GM12874 (cell line): ENCODE measurements around the gene CKAP2L.

Experiments
- TF ChIP-seq, protein P1 (sequence below): IDR thresholded peaks from 2 replicates; pipeline ENCODE4 v1.5.1; 2011; ENCODE audit warnings: low read depth, mild to moderate bottlenecking, control low read depth, low read length, moderate library complexity; ENCODE audit not compliant: insufficient read depth

Gene CKAP2L

DNA sequence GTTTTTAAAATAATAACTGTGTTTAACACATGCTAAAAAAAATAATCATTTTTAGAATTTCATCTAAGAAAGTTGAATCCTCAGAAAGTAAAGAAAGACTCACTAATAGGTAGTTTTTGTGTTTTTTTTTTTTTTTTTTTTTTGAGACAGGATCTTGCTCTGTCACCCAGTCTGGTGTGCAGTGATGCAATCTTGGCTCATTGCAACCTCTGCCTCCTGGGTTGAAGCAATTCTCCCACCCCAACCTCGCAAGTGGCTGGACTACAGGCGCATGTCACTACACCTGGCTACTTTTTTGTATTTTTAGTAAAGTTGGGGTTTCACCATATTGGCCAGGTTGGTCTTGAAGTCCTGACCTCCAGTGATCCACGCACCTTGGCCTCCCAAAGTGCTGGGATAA, 7.1 kb downstream of the CKAP2L start:
- TF ChIP-seq, protein P1, sequence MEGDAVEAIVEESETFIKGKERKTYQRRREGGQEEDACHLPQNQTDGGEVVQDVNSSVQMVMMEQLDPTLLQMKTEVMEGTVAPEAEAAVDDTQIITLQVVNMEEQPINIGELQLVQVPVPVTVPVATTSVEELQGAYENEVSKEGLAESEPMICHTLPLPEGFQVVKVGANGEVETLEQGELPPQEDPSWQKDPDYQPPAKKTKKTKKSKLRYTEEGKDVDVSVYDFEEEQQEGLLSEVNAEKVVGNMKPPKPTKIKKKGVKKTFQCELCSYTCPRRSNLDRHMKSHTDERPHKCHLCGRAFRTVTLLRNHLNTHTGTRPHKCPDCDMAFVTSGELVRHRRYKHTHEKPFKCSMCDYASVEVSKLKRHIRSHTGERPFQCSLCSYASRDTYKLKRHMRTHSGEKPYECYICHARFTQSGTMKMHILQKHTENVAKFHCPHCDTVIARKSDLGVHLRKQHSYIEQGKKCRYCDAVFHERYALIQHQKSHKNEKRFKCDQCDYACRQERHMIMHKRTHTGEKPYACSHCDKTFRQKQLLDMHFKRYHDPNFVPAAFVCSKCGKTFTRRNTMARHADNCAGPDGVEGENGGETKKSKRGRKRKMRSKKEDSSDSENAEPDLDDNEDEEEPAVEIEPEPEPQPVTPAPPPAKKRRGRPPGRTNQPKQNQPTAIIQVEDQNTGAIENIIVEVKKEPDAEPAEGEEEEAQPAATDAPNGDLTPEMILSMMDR = no peak

DNA sequence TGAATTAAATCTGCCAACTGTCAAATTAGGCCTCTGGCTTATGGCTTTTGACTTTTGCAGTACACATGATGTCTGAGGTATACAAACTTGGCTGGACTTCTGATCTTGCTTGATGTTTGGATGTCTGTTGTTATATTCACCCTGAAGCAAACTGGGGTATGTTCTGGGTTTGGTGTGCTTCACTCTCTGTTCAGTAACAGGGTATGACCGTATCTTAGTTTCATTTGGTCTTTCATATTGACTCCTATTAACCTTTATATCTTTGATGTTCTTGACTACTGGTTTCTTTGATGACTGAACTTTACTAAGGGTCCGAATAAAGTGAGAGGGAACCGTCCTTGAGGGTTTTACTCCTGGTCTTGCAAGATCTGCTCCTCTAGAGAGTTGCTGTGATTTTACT, 8.2 kb downstream of the CKAP2L start:
- TF ChIP-seq, protein P1 = no peak

DNA sequence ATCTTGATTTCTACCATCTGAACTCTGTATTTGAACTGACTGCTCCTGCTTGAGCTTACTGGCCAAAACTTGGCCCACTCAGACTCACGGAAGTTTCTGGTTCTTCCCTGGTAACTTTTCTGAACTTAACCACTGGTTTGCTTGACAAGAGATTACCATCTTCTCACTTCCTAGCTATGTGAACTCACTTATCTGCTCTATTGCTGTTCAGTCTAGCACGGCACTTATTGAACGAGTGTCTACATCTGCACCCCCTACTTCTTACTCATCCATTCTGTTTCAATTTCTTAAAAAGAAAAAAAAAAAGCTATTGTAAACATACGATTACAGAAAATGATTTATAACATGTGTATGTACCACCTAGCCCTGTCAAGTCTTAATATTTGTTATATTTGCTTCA, 9.0 kb downstream of the CKAP2L start:
- TF ChIP-seq, protein P1 = no peak

DNA sequence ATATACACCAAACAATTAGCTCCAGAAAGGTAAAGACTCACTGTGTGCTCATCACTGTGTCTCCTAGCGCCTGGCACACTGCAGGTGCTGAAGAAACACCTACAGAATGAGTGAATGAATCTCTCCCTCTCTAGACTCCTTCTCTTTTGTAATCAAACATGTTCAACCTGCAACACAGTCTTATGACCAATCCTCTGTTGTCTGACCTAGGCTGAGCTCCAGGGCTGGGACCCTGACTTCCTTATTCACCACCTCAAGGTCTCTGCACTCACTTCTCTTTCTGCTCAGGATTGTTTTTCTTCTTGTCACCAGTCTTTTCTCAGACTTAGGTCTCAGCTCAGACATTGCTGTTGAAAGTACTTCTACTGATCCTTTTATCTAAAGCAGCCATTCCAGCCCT, 9.8 kb downstream of the CKAP2L start:
- TF ChIP-seq, protein P1 = no peak

DNA sequence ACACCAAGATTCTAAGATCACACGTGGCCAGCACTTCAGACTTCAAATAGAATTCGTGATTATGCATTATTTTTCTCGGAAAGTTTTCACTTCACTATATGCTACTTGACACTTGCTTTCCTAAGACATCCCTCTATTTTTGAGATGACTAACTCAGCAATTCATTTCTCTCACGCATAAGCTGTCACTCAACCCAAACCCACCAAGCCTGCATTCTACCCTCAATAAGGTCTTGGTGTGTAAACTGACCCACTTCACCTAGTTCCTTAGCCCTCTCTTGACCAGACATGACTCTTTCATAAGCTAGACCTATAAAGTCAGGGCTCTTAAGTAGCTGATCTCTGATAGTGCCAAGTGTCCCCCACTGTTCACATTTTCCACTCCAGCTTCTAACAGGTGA, 11.7 kb downstream of the CKAP2L start:
- TF ChIP-seq, protein P1 = no peak

DNA sequence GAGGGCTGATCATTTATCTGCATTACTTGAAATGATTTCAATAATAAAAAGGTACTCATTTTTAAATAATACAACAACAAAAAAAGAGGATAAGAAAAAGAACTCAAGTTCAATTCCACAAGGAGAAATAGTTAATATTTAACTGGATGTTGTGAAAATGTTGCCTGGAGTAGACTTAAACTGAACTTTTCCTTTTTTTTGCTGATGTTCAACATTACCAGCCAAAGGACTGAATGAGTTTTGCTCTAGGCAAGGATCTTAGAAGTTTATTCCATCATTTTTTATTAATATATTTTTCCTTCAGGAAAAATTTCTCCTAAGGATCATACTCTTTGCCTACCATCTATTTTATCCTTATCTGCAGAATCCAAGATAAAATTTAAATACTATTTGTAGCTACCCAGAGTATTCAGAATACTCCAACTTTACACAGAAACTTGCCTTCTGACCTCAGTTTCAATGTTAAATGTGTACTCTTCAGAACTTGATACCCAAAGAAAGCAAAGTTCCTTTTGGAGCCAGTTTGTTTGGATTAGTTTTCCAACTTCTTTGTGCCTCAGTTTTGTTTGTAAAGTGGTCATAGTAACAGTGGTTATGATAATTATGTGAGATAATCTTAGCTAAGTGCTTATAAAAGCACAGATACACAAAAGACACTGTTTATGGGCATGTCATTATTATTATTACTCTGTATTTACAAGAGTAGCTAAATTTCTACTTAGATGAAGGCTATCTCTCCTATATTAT, 12.8 kb downstream of the CKAP2L start:
- TF ChIP-seq, protein P1 = no peak

DNA sequence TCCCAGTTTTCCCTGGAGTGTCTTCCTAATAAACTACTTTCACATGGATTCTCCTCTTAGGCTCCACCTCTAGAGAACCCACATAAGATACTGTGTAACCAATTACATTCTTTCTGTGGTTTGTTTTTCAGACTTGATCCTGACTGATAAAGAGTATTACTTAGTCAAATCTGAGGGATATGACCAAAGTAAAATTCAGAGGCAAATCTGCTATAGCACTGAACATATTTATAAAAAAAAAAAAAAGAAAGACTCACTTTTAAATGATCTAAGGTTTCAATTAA, 13.9 kb downstream of the CKAP2L start:
- TF ChIP-seq, protein P1 = no peak
